ENCODE results near the gene CD300A. TPM values are rescaled to one million over a fixed set of nuclear protein-coding genes. Genes with fewer than 3 reads are reported as not detected.

The CD300A gene
- total and polyA plus RNA-seq, 2 donors = 26.7 to 28.0 TPM

GRCh38 chr17:74525781-74526288 is 59.4 kb downstream of the CD300A start:
- Histone ChIP-seq H3K27ac (ENCODE audit: low read depth in 1 of 2, low read length in 1 of 2) (no peak overlapping the region), H3K4me1 (ENCODE audit: control insufficient read depth in 2 of 2, insufficient read depth in 2 of 2, low read length in 2 of 2) (peaks cover 0 to 9% of the 10 kb centered on the region in 2 donors), H3K36me3 (ENCODE audit: control insufficient read depth in 2 of 2, insufficient read depth in 2 of 2, low read length in 1 of 2) (no peaks in the 10 kb centered on the region), H3K4me3 (ENCODE audit: low read length in 2 of 2) (no peak overlapping the region), H3K27me3 (ENCODE audit: control insufficient read depth in 2 of 2, insufficient read depth in 1 of 2, low read length in 1 of 2) (peaks cover 0 to 2% of the 10 kb centered on the region in 2 donors), H3K9me3 (ENCODE audit: control insufficient read depth in 2 of 2, insufficient read depth in 1 of 2, low read length in 1 of 2) (peaks cover 1 to 10% of the 10 kb centered on the region in 2 donors)
- 97% methylated on average over 14 of the region's 14 CpGs for WGBS
- DNase-seq (ENCODE audit: low read depth in 6 of 9, low spot score in 9 of 9) = no peak

GRCh38 chr17:74526681-74527080 is 60.2 kb downstream of the CD300A start:
- no peak for DNase-seq (ENCODE audit: low read depth in 6 of 9, low spot score in 9 of 9)
- WGBS = 87% methylated on average over 3 of the region's 3 CpGs
- peaks cover 0 to 2% of the 10 kb centered on the region in 2 donors for H3K27me3 ChIP-seq (ENCODE audit: control insufficient read depth in 2 of 2, insufficient read depth in 1 of 2, low read length in 1 of 2)
- peaks cover 1 to 10% of the 10 kb centered on the region in 2 donors for H3K9me3 ChIP-seq (ENCODE audit: control insufficient read depth in 2 of 2, insufficient read depth in 1 of 2, low read length in 1 of 2)
- H3K36me3 ChIP-seq (ENCODE audit: control insufficient read depth in 2 of 2, insufficient read depth in 2 of 2, low read length in 1 of 2) = no peaks in the 10 kb centered on the region
- no peak overlapping the region for H3K4me3 ChIP-seq (ENCODE audit: low read length in 2 of 2)
- H3K4me1 ChIP-seq (ENCODE audit: control insufficient read depth in 2 of 2, insufficient read depth in 2 of 2, low read length in 2 of 2) = peaks cover 0 to 6% of the 10 kb centered on the region in 2 donors
- no peak overlapping the region for H3K27ac ChIP-seq (ENCODE audit: low read depth in 1 of 2, low read length in 1 of 2)

GRCh38 chr17:74527081-74527480 is 60.6 kb downstream of the CD300A start:
- Histone ChIP-seq H3K36me3 (ENCODE audit: control insufficient read depth in 2 of 2, insufficient read depth in 2 of 2, low read length in 1 of 2) (no peaks in the 10 kb centered on the region), H3K4me1 (ENCODE audit: control insufficient read depth in 2 of 2, insufficient read depth in 2 of 2, low read length in 2 of 2) (peaks cover 0 to 2% of the 10 kb centered on the region in 2 donors), H3K4me3 (ENCODE audit: low read length in 2 of 2) (no peak overlapping the region), H3K9me3 (ENCODE audit: control insufficient read depth in 2 of 2, insufficient read depth in 1 of 2, low read length in 1 of 2) (peaks cover 1 to 10% of the 10 kb centered on the region in 2 donors), H3K27ac (ENCODE audit: low read depth in 1 of 2, low read length in 1 of 2) (no peak overlapping the region), H3K27me3 (ENCODE audit: control insufficient read depth in 2 of 2, insufficient read depth in 1 of 2, low read length in 1 of 2) (no peaks in the 10 kb centered on the region)
- WGBS = 97% methylated on average over 5 of the region's 5 CpGs
- DNase-seq (ENCODE audit: low read depth in 6 of 9, low spot score in 9 of 9) = no peak

- no peak overlapping the region for H3K27ac ChIP-seq (ENCODE audit: low read depth in 1 of 2, low read length in 1 of 2)
- no peak for DNase-seq (ENCODE audit: low read depth in 6 of 9, low spot score in 9 of 9)
Measured at GRCh38 chr17:74527756-74528155, 61.3 kb downstream of the CD300A start.

DNA sequence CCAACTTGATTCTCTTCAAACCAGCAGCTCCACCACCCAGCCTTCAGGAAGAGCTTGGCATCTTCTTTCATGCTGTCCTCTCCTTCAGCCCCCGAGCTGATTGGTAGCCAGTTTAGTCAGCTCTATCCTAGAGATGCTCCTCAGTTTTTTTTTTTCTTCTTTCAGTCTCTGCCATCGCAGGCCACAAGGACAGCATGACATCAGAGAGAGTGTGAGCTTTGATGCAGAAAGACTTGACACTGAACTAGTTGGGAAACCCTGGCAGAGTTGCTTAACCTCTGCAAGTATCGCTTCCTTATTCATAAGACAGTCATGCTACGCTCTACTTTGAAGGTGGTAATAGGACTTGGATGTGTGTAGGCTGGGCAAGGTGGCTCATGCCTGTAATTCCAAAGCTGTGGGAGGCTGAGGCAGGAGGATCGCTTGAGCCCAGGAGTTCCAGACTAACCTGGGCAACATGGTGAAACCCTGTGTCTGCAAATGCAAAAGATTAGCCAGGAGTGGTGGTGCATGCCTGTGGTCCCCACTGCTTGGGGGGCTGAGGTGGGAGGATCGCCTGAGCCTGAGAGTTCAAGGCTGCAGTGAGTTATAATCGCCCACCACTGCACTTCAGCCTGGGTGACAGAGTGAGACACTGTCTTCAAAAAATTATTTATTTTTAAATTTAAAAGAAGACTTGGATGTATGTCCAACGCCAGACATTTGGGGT is 62.2 kb downstream of the CD300A start:
- 94% methylated on average over 8 of the region's 8 CpGs for WGBS
- Histone ChIP-seq H3K4me3 (ENCODE audit: low read length in 2 of 2) (no peak overlapping the region), H3K4me1 (ENCODE audit: control insufficient read depth in 2 of 2, insufficient read depth in 2 of 2, low read length in 2 of 2) (no peaks in the 10 kb centered on the region), H3K36me3 (ENCODE audit: control insufficient read depth in 2 of 2, insufficient read depth in 2 of 2, low read length in 1 of 2) (no peaks in the 10 kb centered on the region), H3K27ac (ENCODE audit: low read depth in 1 of 2, low read length in 1 of 2) (no peak overlapping the region), H3K27me3 (ENCODE audit: control insufficient read depth in 2 of 2, insufficient read depth in 1 of 2, low read length in 1 of 2) (no peaks in the 10 kb centered on the region), H3K9me3 (ENCODE audit: control insufficient read depth in 2 of 2, insufficient read depth in 1 of 2, low read length in 1 of 2) (no peaks in the 10 kb centered on the region)
- DNase-seq (ENCODE audit: low read depth in 6 of 9, low spot score in 9 of 9) = no peak

More at GRCh38 chr17:74527756-74528155, 61.3 kb downstream of the CD300A start:
- Histone ChIP-seq H3K4me3 (ENCODE audit: low read length in 2 of 2) (no peak overlapping the region), H3K36me3 (ENCODE audit: control insufficient read depth in 2 of 2, insufficient read depth in 2 of 2, low read length in 1 of 2) (no peaks in the 10 kb centered on the region), H3K9me3 (ENCODE audit: control insufficient read depth in 2 of 2, insufficient read depth in 1 of 2, low read length in 1 of 2) (peaks cover 1 to 8% of the 10 kb centered on the region in 2 donors), H3K4me1 (ENCODE audit: control insufficient read depth in 2 of 2, insufficient read depth in 2 of 2, low read length in 2 of 2) (no peaks in the 10 kb centered on the region), H3K27me3 (ENCODE audit: control insufficient read depth in 2 of 2, insufficient read depth in 1 of 2, low read length in 1 of 2) (no peaks in the 10 kb centered on the region)
- 96% methylated on average over 8 of the region's 8 CpGs for WGBS

- WGBS = 96% methylated on average over 5 of the region's 5 CpGs
- Histone ChIP-seq H3K9me3 (ENCODE audit: control insufficient read depth in 2 of 2, insufficient read depth in 1 of 2, low read length in 1 of 2) (no peaks in the 10 kb centered on the region), H3K27ac (ENCODE audit: low read depth in 1 of 2, low read length in 1 of 2) (no peak overlapping the region), H3K36me3 (ENCODE audit: control insufficient read depth in 2 of 2, insufficient read depth in 2 of 2, low read length in 1 of 2) (no peaks in the 10 kb centered on the region), H3K4me1 (ENCODE audit: control insufficient read depth in 2 of 2, insufficient read depth in 2 of 2, low read length in 2 of 2) (no peaks in the 10 kb centered on the region), H3K4me3 (ENCODE audit: low read length in 2 of 2) (no peak overlapping the region), H3K27me3 (ENCODE audit: control insufficient read depth in 2 of 2, insufficient read depth in 1 of 2, low read length in 1 of 2) (no peaks in the 10 kb centered on the region)
- DNase-seq (ENCODE audit: low read depth in 6 of 9, low spot score in 9 of 9) = no peak
Measured at GRCh38 chr17:74529243-74529642, 62.8 kb downstream of the CD300A start.

GRCh38 chr17:74530831-74531150 is 64.4 kb downstream of the CD300A start:
- WGBS = 91% methylated on average over 5 of the region's 5 CpGs
- Histone ChIP-seq H3K4me1 (ENCODE audit: control insufficient read depth in 2 of 2, insufficient read depth in 2 of 2, low read length in 2 of 2) (no peaks in the 10 kb centered on the region), H3K27me3 (ENCODE audit: control insufficient read depth in 2 of 2, insufficient read depth in 1 of 2, low read length in 1 of 2) (no peaks in the 10 kb centered on the region), H3K4me3 (ENCODE audit: low read length in 2 of 2) (no peak overlapping the region), H3K36me3 (ENCODE audit: control insufficient read depth in 2 of 2, insufficient read depth in 2 of 2, low read length in 1 of 2) (no peaks in the 10 kb centered on the region), H3K27ac (ENCODE audit: low read depth in 1 of 2, low read length in 1 of 2) (no peak overlapping the region), H3K9me3 (ENCODE audit: control insufficient read depth in 2 of 2, insufficient read depth in 1 of 2, low read length in 1 of 2) (no peaks in the 10 kb centered on the region)
- no peak for DNase-seq (ENCODE audit: low read depth in 6 of 9, low spot score in 9 of 9)

DNA sequence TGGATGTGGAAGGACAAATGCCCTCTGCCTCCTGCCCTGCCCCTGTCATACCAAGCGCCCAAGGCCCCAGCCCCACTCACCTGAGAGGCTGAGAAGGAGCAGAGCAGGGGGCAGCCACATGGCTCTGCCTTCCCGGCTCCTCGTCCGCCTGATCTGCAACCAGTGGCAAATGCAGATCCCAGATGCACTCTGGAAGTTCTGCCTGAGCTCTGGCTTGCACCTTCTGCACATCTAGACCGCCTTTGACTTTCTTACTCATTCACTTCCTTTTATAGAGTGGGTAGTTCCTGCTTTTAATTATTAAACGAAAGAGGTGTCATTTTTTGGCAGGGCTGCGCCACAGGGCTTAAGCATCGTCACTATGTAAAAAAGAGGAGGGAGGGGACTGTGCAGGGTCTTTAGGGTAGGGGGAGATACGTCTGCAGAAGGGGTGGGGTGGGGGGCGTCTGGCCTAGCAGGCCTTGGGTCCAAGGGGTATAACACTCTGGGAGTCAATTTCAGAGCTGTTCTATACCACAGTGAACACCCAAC is 64.9 kb downstream of the CD300A start, which contains the start of gene CD300LB:
Gene CD300LB, minus strand, starts transcription at position 245 of the 531 bp plus-strand sequence. Its CDS starts 125 bp downstream, at position 120.
- Histone ChIP-seq H3K27me3 (ENCODE audit: control insufficient read depth in 2 of 2, insufficient read depth in 1 of 2, low read length in 1 of 2) (no peaks in the 10 kb centered on the region), H3K9me3 (ENCODE audit: control insufficient read depth in 2 of 2, insufficient read depth in 1 of 2, low read length in 1 of 2) (no peaks in the 10 kb centered on the region), H3K36me3 (ENCODE audit: control insufficient read depth in 2 of 2, insufficient read depth in 2 of 2, low read length in 1 of 2) (no peaks in the 10 kb centered on the region), H3K27ac (ENCODE audit: low read depth in 1 of 2, low read length in 1 of 2) (no peak within 1 kb of the TSS), H3K4me1 (ENCODE audit: control insufficient read depth in 2 of 2, insufficient read depth in 2 of 2, low read length in 2 of 2) (no peaks in the 10 kb centered on the region), H3K4me3 (ENCODE audit: low read length in 2 of 2) (no peak within 1 kb of the TSS)
- DNase-seq (ENCODE audit: low read depth in 6 of 9, low spot score in 9 of 9) = no peak
- WGBS = 83% methylated on average over 10 of the region's 10 CpGs

GRCh38 chr17:74532115-74532514 is 65.7 kb downstream of the CD300A start:
- H3K27ac ChIP-seq (ENCODE audit: low read depth in 1 of 2, low read length in 1 of 2) = no peak overlapping the region
- H3K9me3 ChIP-seq (ENCODE audit: control insufficient read depth in 2 of 2, insufficient read depth in 1 of 2, low read length in 1 of 2) = no peaks in the 10 kb centered on the region
- no peak for DNase-seq (ENCODE audit: low read depth in 6 of 9, low spot score in 9 of 9)
- H3K4me3 ChIP-seq (ENCODE audit: low read length in 2 of 2) = no peak overlapping the region
- H3K27me3 ChIP-seq (ENCODE audit: control insufficient read depth in 2 of 2, insufficient read depth in 1 of 2, low read length in 1 of 2) = no peaks in the 10 kb centered on the region
- WGBS = 17% methylated on average over 10 of the region's 10 CpGs
- H3K4me1 ChIP-seq (ENCODE audit: control insufficient read depth in 2 of 2, insufficient read depth in 2 of 2, low read length in 2 of 2) = no peaks in the 10 kb centered on the region
- H3K36me3 ChIP-seq (ENCODE audit: control insufficient read depth in 2 of 2, insufficient read depth in 2 of 2, low read length in 1 of 2) = no peaks in the 10 kb centered on the region
